Measurements from ENCODE around the gene EPB41L2. TPM values are rescaled to one million over a fixed set of nuclear protein-coding genes. Genes with fewer than 3 reads are reported as not detected.

The EPB41L2 gene
- total RNA-seq, 1 experiment from 2014 or later = 91.7 TPM

- POLR2A ChIA-PET = no interaction called here
- H3K27ac Mint-ChIP-seq (ENCODE audit: unreplicated experiment) = no peak overlapping the region
- no TSS peak for BruUV-seq (replicated peaks)
These were observed 5.1 kb upstream of the EPB41L2 start for GRCh38 chr6:131068165-131068564.

GRCh38 chr6:131067521-131067920 is 4.5 kb upstream of the EPB41L2 start:
- intact Hi-C loops (cut with micrococcal nuclease; ENCODE audit: unreplicated experiment) = no loop called here
- no peaks in the 10 kb centered on the region for H3K9me3 Mint-ChIP-seq (ENCODE audit: unreplicated experiment)
- H3K36me3 ChIP-seq (ENCODE audit: control insufficient read depth, insufficient read depth, low read length) = no peaks in the 10 kb centered on the region
- no peak overlapping the region for H3K4me3 Mint-ChIP-seq (ENCODE audit: unreplicated experiment)
- H3K27me3 Mint-ChIP-seq (ENCODE audit: insufficient read depth, unreplicated experiment) = no peaks in the 10 kb centered on the region
- DNase-seq = no peak
- no peak overlapping the region for H3K4me3 ChIP-seq (ENCODE audit: low read depth, low read length)
- peaks cover 9% of the 10 kb centered on the region; the same call in 1 of the 2 replicates for H3K4me1 ChIP-seq
- no peak overlapping the region for H3K27ac Mint-ChIP-seq (ENCODE audit: unreplicated experiment)
- no TSS peak for BruUV-seq (replicated peaks)
- CTCF ChIA-PET = no interaction called here
- H3K36me3 Mint-ChIP-seq (ENCODE audit: insufficient read depth, unreplicated experiment) = peaks cover 12% of the 10 kb centered on the region
- H3K27me3 ChIP-seq (replicated peaks; ENCODE audit: control insufficient read depth, insufficient read depth, low read length) = no peaks in the 10 kb centered on the region
- H3K4me1 Mint-ChIP-seq (ENCODE audit: low read depth, unreplicated experiment) = peaks cover 7% of the 10 kb centered on the region
- H3K9me3 ChIP-seq = no peaks in the 10 kb centered on the region
- POLR2A ChIA-PET = no interaction called here
- TF ChIP-seq CTCF (IDR thresholded peaks at IDR 0.05; ENCODE audit: insufficient read depth in 1 of 2, low read depth in 1 of 2, low read length in 1 of 2, severe bottlenecking in 1 of 2, unreplicated experiment in 1 of 2) = no peak

More at GRCh38 chr6:131068165-131068564, 5.1 kb upstream of the EPB41L2 start:
- CTCF ChIA-PET = no interaction called here
- Mint-ChIP-seq H3K9me3 (ENCODE audit: unreplicated experiment) (no peaks in the 10 kb centered on the region), H3K36me3 (ENCODE audit: insufficient read depth, unreplicated experiment) (peaks cover 7% of the 10 kb centered on the region), H3K4me1 (ENCODE audit: low read depth, unreplicated experiment) (peaks cover 7% of the 10 kb centered on the region), H3K27me3 (ENCODE audit: insufficient read depth, unreplicated experiment) (no peaks in the 10 kb centered on the region), H3K4me3 (ENCODE audit: unreplicated experiment) (no peak overlapping the region)
- Histone ChIP-seq H3K4me3 (ENCODE audit: low read depth, low read length) (no peak overlapping the region), H3K27me3 (replicated peaks; ENCODE audit: control insufficient read depth, insufficient read depth, low read length) (no peaks in the 10 kb centered on the region), H3K9me3 (no peaks in the 10 kb centered on the region; the same call in 1 of the 2 replicates), H3K36me3 (ENCODE audit: control insufficient read depth, insufficient read depth, low read length) (no peaks in the 10 kb centered on the region), H3K4me1 (peaks cover 9% of the 10 kb centered on the region; the same call in 1 of the 2 replicates)
- DNase-seq = no peak
- intact Hi-C loops (cut with micrococcal nuclease; ENCODE audit: unreplicated experiment) = no loop called here
- TF ChIP-seq CTCF (IDR thresholded peaks at IDR 0.05; ENCODE audit: insufficient read depth in 1 of 2, low read depth in 1 of 2, low read length in 1 of 2, severe bottlenecking in 1 of 2, unreplicated experiment in 1 of 2) = no peak

DNA sequence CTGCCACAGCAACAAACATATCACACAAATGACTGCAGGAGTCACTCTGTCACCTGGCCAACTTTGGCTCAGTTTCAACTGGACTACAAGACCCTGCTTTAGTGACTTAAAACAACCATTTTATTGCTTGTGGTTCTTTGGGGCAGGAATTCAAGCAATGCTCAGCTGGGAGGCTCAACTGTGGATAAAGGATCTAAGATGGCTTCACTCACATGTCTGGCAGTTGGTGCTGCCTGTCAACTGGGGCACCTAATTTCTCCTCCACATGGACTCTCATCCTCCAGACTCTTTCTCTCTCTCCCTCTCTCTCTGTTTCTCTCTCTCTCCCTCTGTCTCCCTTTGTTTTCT is 2.8 kb upstream of the EPB41L2 start:
- Mint-ChIP-seq H3K4me3 (ENCODE audit: unreplicated experiment) (no peak overlapping the region), H3K27ac (ENCODE audit: unreplicated experiment) (no peak overlapping the region), H3K27me3 (ENCODE audit: insufficient read depth, unreplicated experiment) (no peaks in the 10 kb centered on the region), H3K9me3 (ENCODE audit: unreplicated experiment) (no peaks in the 10 kb centered on the region), H3K4me1 (ENCODE audit: low read depth, unreplicated experiment) (peaks cover 20% of the 10 kb centered on the region), H3K36me3 (ENCODE audit: insufficient read depth, unreplicated experiment) (peaks cover 12% of the 10 kb centered on the region)
- DNase-seq = no peak
- CTCF ChIA-PET = no interaction called here
- no TSS peak for BruUV-seq (replicated peaks)
- no peaks in the 10 kb centered on the region for H3K9me3 ChIP-seq
- POLR2A ChIA-PET = no interaction called here
- H3K4me3 ChIP-seq (ENCODE audit: low read depth, low read length) = no peak overlapping the region
- intact Hi-C loops (cut with micrococcal nuclease; ENCODE audit: unreplicated experiment) = no loop called here
- peaks cover 19% of the 10 kb centered on the region for H3K4me1 ChIP-seq
- H3K27me3 ChIP-seq (replicated peaks; ENCODE audit: control insufficient read depth, insufficient read depth, low read length) = no peaks in the 10 kb centered on the region
- H3K36me3 ChIP-seq (ENCODE audit: control insufficient read depth, insufficient read depth, low read length) = no peaks in the 10 kb centered on the region
- TF ChIP-seq CTCF (IDR thresholded peaks at IDR 0.05; ENCODE audit: insufficient read depth in 1 of 2, low read depth in 1 of 2, low read length in 1 of 2, severe bottlenecking in 1 of 2, unreplicated experiment in 1 of 2) = no peak

All from Caco-2 (cell line).